Measurements from ENCODE around the gene LEMD2.

The LEMD2 gene

GRCh38 chr6:33794910-33795623 is 6.1 kb upstream of the LEMD2 start:
- no peak for DNase-seq (ENCODE audit: low spot score)

- no peak for DNase-seq (ENCODE audit: low spot score)
Observed at GRCh38 chr6:33792981-33793380, 4.1 kb upstream of the LEMD2 start.

- DNase-seq (ENCODE audit: low spot score), result no peak
Observed at GRCh38 chr6:33791620-33792019, 2.7 kb upstream of the LEMD2 start.

GRCh38 chr6:33790910-33791309 is 2.0 kb upstream of the LEMD2 start:
- DNase-seq (ENCODE audit: low spot score), result no peak

- DNase-seq (ENCODE audit: low spot score), result no peak
Observed at GRCh38 chr6:33790379-33790778, 1.4 kb upstream of the LEMD2 start.

GRCh38 chr6:33789550-33789895 is 593 bp upstream of the LEMD2 start:
- no peak for DNase-seq (ENCODE audit: low spot score)

GRCh38 chr6:33787954-33788693 is 806 bp downstream of the LEMD2 start:
- peak; percentile 35 for DNase-seq (ENCODE audit: low spot score)

GRCh38 chr6:33787346-33787953 is 1.5 kb downstream of the LEMD2 start:
- DNase-seq (ENCODE audit: low spot score), result no peak

GRCh38 chr6:33786736-33787135 is 2.2 kb downstream of the LEMD2 start:
- DNase-seq (ENCODE audit: low spot score), result no peak

GRCh38 chr6:33785778-33786177 is 3.2 kb downstream of the LEMD2 start:
- no peak for DNase-seq (ENCODE audit: low spot score)

GRCh38 chr6:33784787-33785186 is 4.1 kb downstream of the LEMD2 start:
- DNase-seq (ENCODE audit: low spot score), result no peak

GRCh38 chr6:33783781-33784520 is 5.0 kb downstream of the LEMD2 start:
- no peak for DNase-seq (ENCODE audit: low spot score)

GRCh38 chr6:33782561-33782960 is 6.4 kb downstream of the LEMD2 start:
- no peak for DNase-seq (ENCODE audit: low spot score)

- peak; percentile 25 for DNase-seq (ENCODE audit: low spot score)
Observed at GRCh38 chr6:33781131-33781975, 7.6 kb downstream of the LEMD2 start.

- DNase-seq (ENCODE audit: low spot score), result no peak
Observed at GRCh38 chr6:33779895-33780294, 9.0 kb downstream of the LEMD2 start.

- DNase-seq (ENCODE audit: low spot score), result no peak
Observed at GRCh38 chr6:33779290-33779689, 9.6 kb downstream of the LEMD2 start.

GRCh38 chr6:33778444-33779121 is 10.3 kb downstream of the LEMD2 start:
- no peak for DNase-seq (ENCODE audit: low spot score)

- DNase-seq (ENCODE audit: low spot score), result no peak
Observed at GRCh38 chr6:33777398-33778388, 11.2 kb downstream of the LEMD2 start.

GRCh38 chr6:33776764-33777163 is 12.2 kb downstream of the LEMD2 start:
- no peak for DNase-seq (ENCODE audit: low spot score)

GRCh38 chr6:33776186-33776585 is 12.7 kb downstream of the LEMD2 start:
- no peak for DNase-seq (ENCODE audit: low spot score)
